Glutamatergic neuron (in vitro differentiated cells): ENCODE measurements around the gene AARS2. TPM values are rescaled to one million over a fixed set of nuclear protein-coding genes. Genes with fewer than 3 reads are reported as not detected.

Source experiments
- DNase-seq: peaks from one replicate; pipeline ENCODE4 v3.0.0; 2022
- H3K27ac Mint-ChIP-seq: one replicate; pipeline ENCODE4 v1.8.0; 2020; ENCODE audit warnings: mild to moderate bottlenecking, mixed read lengths, inconsistent platforms; ENCODE audit not compliant: unreplicated experiment
- H3K27me3 Mint-ChIP-seq: one replicate; pipeline ENCODE4 v1.8.0; 2020; ENCODE audit warnings: mild to moderate bottlenecking, moderate library complexity, mixed read lengths, inconsistent platforms; ENCODE audit not compliant: unreplicated experiment
- H3K36me3 Mint-ChIP-seq: one replicate; pipeline ENCODE4 v1.8.0; 2020; ENCODE audit warnings: mild to moderate bottlenecking, mixed read lengths, inconsistent platforms; ENCODE audit not compliant: unreplicated experiment
- H3K4me1 Mint-ChIP-seq: one replicate; pipeline ENCODE4 v1.8.0; 2020; ENCODE audit warnings: mild to moderate bottlenecking, low read depth, mixed read lengths, inconsistent platforms; ENCODE audit not compliant: unreplicated experiment
- H3K4me3 Mint-ChIP-seq: one replicate; pipeline ENCODE4 v1.8.0; 2020; ENCODE audit warnings: mild to moderate bottlenecking, mixed read lengths, inconsistent platforms; ENCODE audit not compliant: unreplicated experiment
- H3K9me3 Mint-ChIP-seq: one replicate; pipeline ENCODE4 v1.8.0; 2020; ENCODE audit warnings: mild to moderate bottlenecking, moderate library complexity, mixed read lengths, inconsistent platforms; ENCODE audit not compliant: unreplicated experiment
- total RNA-seq: library from RNA; stranded (reverse); fragmentation: NEBNext Ultra II Directional; extraction: Animal tissue kit (Norgen Biotek cat#: 25700); gene quantifications from one replicate; pipeline ENCODE4 v1.2.1, GENCODE V29; 2021; ENCODE audit not compliant: unreplicated experiment
- TF ChIP-seq, protein P1 (sequence below): fragments of 200-600 bp; sonication (generic); IDR thresholded peaks from one replicate; pipeline ENCODE4 v1.5.0; 2021; ENCODE audit not compliant: partially characterized antibody, unreplicated experiment

The AARS2 gene
- total RNA-seq, 1 donor from 2014 or later: 41.7 TPM

DNA sequence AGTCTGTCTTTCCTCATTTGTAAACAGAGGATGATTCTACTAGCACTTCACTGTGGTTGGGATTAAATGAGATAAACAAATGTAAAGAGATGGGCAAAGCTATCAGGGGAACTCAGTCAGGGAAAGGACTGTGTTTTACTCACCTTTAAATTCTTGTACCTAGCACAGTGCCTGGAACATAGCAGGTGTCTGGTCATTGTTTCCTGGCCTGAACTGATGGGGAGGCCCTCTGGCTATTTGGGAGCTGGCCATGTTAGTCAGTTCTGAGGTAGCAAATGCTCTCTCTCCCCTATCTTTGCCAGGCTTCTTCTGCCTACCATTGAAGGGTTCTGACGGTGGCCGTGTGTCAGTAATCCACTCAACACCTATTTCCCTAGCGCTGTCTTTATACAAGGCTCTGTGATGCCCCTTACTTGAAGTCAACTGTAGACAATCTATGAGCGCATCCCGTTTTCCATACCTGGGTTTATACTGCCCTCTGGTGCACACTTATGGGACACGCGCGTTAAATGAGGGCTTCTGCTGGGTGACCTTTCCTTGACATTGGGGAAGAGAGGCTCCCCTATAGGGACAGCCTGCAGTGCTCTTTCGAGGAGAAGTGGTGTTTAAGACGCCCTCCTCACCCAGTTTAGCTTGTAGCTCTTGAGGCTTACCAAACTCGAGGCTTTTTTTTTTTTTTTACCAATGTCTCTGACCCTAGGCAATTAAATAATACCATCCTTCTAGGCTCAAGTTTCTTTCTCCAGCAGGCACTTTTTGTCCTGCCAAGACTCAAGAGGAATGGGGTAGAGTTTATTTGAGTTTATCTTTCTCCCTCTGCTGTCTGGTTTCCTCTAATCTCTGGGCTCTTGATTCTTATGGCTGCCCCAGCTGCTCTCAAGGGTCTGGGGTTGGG lies 25.3 kb upstream of the AARS2 start:
- no peak overlapping the region for H3K4me3 Mint-ChIP-seq
- H3K36me3 Mint-ChIP-seq: no peaks in the 10 kb centered on the region
- H3K4me1 Mint-ChIP-seq: peaks cover under 1% of the 10 kb centered on the region

DNA sequence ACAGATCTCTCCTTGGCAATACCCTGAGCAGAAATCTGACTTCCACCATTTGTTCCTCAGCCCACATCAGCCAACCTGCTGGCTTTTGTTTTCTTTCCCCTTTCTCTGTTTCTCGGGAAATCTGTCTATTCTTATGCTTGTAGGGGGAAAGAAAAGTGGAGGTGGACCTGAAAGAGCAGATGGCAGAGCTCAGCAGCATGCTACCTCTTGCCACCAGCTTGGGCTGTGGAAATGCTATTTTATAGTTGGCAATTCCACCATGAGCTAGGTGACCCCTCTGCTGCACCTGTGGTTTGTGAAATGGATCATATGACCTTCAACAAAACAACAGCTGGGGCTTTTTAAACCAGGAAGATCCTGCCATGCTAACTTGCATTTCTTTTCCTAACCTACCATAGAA lies 22.5 kb upstream of the AARS2 start:
- TF ChIP-seq, protein P1, sequence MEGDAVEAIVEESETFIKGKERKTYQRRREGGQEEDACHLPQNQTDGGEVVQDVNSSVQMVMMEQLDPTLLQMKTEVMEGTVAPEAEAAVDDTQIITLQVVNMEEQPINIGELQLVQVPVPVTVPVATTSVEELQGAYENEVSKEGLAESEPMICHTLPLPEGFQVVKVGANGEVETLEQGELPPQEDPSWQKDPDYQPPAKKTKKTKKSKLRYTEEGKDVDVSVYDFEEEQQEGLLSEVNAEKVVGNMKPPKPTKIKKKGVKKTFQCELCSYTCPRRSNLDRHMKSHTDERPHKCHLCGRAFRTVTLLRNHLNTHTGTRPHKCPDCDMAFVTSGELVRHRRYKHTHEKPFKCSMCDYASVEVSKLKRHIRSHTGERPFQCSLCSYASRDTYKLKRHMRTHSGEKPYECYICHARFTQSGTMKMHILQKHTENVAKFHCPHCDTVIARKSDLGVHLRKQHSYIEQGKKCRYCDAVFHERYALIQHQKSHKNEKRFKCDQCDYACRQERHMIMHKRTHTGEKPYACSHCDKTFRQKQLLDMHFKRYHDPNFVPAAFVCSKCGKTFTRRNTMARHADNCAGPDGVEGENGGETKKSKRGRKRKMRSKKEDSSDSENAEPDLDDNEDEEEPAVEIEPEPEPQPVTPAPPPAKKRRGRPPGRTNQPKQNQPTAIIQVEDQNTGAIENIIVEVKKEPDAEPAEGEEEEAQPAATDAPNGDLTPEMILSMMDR: no peak
- Mint-ChIP-seq H3K36me3 (no peaks in the 10 kb centered on the region), H3K4me1 (peaks cover 14% of the 10 kb centered on the region), H3K27ac (no peak overlapping the region), H3K27me3 (no peaks in the 10 kb centered on the region), H3K9me3 (no peaks in the 10 kb centered on the region), H3K4me3 (no peak overlapping the region)
- DNase-seq: no peak

More for the DNA sequence above, 25.3 kb upstream of the AARS2 start:
- peak; percentile 78 for DNase-seq
- Mint-ChIP-seq H3K27me3 (peaks cover 1% of the 10 kb centered on the region), H3K27ac (no peak overlapping the region), H3K9me3 (no peaks in the 10 kb centered on the region)
- TF ChIP-seq, protein P1: peak; percentile 77

DNA sequence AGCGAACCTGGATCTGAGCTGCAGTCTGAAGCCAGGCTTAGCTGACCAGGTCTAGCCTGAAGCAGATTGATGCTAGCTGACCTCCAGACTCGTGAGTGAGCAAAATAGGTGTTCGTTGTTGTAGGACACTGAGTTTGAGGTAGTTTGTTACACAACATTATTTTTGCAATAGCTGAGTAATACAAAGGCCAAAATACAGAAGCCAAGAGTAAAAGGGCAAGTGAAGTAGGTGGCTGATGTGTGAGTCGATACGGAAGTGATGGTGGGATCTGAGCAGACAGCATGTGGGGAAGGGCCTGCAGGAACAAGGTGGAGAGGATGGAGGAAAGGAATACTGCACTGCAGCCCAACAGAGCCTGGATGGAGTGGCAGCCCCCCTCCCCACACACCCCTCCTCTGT lies 20.8 kb upstream of the AARS2 start:
- H3K4me3 Mint-ChIP-seq: no peak overlapping the region
- H3K4me1 Mint-ChIP-seq: peaks cover 21% of the 10 kb centered on the region
- peaks cover under 1% of the 10 kb centered on the region for H3K9me3 Mint-ChIP-seq
- TF ChIP-seq, protein P1: no peak
- H3K27ac Mint-ChIP-seq: no peak overlapping the region
- no peaks in the 10 kb centered on the region for H3K36me3 Mint-ChIP-seq
- DNase-seq: no peak
- H3K27me3 Mint-ChIP-seq: no peaks in the 10 kb centered on the region

DNA sequence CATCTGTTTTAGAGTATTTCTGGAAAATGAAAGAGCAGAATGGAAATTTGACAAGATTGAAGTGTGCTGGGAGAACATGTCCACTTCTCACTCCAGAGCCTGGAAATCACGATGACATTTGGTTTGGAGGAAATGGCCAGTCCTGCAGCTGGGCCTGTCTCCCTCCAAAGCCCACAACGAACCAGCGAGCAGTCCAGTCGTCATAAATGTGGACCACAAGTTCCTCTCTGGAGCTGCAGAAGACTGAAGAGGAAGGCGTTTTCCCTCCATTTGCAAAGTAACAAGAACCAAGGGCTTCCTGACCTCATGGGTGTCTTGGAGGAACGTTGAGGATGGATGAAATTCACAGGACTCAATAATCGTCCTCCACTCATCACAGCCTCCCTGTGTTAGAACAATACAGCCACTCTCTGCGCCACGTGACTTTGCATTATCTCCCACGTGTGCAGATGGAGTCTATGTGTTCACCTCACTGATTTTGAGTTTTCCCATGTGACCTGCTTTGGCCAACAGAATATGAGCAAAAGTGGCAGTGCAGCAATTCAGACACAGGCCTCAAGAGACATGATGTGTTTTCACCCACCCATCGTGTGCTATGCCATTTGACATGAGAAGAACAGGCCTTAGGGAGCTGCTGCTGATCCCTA lies 20.2 kb upstream of the AARS2 start:
- DNase-seq: no peak
- H3K27me3 Mint-ChIP-seq: no peaks in the 10 kb centered on the region
- H3K27ac Mint-ChIP-seq: peak overlapping the region; percentile 13
- peaks cover 26% of the 10 kb centered on the region for H3K4me1 Mint-ChIP-seq
- TF ChIP-seq, protein P1: no peak
- peaks cover 4% of the 10 kb centered on the region for H3K9me3 Mint-ChIP-seq
- H3K4me3 Mint-ChIP-seq: no peak overlapping the region
- H3K36me3 Mint-ChIP-seq: no peaks in the 10 kb centered on the region

DNA sequence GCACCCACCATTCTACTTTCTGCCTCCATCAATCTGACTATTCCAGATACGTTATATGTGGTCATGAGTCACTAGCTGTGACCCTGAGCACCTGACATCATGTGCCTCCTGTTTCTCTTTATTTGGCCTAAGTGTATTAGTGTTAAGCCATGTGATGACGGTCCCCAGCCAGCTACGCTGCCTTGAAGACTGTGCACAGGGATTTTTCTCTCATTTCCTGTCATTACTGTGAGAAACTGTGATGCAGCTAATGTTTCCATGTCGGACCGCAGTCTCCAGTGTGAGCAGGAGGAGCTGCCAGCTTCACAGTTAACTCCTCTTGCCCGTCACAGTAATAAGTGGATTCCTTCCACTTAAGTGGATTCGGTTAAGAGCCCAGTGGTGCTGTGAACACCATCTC lies 19.4 kb upstream of the AARS2 start:
- H3K9me3 Mint-ChIP-seq: peaks cover 9% of the 10 kb centered on the region
- H3K4me3 Mint-ChIP-seq: no peak overlapping the region
- no peaks in the 10 kb centered on the region for H3K36me3 Mint-ChIP-seq
- peaks cover 31% of the 10 kb centered on the region for H3K4me1 Mint-ChIP-seq
- peaks cover 5% of the 10 kb centered on the region for H3K27me3 Mint-ChIP-seq
- H3K27ac Mint-ChIP-seq: peak overlapping the region; percentile 39
- DNase-seq: no peak
- TF ChIP-seq, protein P1: no peak
